ENCODE measurements around the gene FOXK1.
"Not testable (repeated sequence)": the region's sequence is repeated elsewhere in the genome, so short reads cannot be mapped to it uniquely, and the experiment has no call there.

The FOXK1 gene

DNA sequence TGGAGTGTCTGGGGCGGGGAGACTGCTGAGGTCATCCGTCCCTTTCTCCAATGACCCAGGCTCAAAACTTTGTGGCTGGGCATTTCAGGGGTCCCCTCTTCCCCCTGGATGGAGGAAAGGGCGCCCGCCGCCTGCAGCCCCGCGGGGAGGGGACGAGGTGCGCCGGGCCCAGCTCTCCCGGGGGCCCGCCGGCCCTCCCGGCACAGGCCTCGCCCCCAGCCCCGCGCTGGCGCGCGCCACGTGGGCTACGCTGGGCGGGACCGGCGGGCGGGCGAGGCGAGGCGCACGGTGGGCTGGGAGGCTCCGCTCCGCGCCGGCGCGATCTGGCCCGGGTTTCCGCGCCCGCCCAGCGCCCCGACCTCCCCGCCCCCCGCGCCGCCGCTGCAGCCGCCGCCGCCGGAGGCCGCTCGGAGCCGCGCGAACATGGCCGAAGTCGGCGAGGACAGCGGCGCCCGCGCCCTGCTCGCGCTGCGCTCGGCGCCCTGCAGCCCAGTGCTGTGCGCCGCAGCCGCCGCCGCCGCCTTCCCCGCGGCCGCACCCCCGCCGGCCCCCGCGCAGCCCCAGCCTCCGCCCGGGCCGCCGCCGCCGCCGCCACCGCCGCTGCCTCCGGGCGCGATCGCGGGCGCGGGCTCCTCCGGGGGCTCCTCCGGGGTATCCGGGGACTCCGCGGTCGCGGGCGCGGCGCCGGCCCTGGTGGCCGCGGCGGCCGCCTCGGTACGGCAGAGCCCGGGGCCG, at the start of gene FOXK1:
Gene FOXK1, plus strand, starts transcription at position 410 of the 735 bp plus-strand sequence. Its CDS starts 14 bp downstream, at position 424.
- peak; percentile 93 for DNase-seq (ENCODE audit: low spot score)

DNA sequence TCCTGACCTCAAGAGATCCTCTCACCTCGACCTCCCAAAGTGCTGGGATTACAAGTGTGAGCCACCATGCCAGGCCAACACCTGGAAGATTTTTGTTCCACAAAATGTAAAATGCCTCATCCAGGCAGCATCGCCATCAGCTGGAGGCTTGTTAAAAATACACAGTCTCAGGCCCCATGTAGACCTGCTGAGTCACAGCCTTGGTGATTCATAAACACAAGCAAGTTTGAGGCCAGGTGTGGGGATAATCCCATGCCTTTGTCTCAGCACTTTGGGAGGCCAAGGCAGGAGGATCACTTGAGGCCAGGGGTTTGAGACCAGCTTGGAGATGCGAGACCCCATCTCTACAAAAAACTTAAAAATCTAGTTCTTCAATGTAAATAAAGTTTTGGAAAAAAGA, 49.1 kb upstream of the FOXK1 start:
- DNase-seq (ENCODE audit: low spot score) = no peak

DNA sequence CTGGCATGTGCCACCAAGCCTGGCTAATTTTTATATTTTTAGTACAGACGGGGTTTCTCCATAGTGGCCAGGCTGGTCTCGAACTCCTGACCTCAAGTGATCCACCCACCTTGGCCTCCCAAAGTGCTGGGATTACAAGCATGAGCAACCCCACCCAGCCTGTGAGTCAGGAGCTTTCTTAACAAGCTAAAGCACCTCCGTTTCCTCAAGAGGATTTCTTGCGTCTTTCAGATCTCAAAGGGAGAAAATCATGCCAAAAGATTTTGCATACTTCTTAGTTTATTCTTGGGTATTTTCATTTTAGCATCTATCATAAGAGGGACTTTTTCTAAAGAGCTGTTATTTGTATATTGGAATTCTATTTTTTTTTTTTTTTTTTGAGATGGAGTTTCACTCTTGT, 47.9 kb upstream of the FOXK1 start:
- no peak for DNase-seq (ENCODE audit: low spot score)

DNA sequence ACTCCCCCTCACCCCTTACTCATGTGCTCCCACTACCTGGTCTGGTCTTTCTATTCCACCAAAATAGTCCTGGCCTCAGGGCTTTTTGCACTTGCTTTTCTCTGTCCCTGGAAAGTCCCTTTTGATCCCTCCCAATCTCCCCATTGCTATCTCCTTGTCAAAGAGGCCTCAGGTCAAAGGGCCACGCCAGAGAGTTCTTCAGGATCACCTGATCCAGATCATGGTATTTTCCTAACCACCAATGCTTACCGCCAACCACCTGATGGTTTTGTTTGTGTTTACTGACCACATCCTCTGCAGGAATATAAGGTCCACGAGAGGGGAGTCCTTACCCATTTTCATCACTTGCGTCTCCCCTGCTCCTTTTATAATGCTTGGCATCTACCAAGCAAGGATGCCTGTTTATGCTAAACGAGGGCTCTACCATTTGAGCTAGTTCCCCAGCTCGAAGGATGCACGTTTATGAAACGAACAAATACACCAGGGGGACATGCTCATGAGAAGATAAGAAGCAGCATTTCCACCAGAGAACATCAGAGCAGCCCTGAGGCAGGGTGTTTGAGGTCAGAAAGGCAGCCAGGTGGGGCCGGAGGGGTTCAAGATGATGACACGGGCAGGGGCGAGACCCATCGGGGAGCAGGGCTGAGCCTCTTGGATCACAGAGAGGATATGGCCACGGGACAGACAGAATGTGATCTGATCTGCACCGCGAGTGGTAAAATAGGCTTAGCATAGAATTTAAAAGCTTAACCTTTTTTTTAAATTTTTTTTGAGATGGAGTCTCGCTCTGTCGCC, 43.1 kb upstream of the FOXK1 start:
- DNase-seq (ENCODE audit: low spot score) = no peak

DNA sequence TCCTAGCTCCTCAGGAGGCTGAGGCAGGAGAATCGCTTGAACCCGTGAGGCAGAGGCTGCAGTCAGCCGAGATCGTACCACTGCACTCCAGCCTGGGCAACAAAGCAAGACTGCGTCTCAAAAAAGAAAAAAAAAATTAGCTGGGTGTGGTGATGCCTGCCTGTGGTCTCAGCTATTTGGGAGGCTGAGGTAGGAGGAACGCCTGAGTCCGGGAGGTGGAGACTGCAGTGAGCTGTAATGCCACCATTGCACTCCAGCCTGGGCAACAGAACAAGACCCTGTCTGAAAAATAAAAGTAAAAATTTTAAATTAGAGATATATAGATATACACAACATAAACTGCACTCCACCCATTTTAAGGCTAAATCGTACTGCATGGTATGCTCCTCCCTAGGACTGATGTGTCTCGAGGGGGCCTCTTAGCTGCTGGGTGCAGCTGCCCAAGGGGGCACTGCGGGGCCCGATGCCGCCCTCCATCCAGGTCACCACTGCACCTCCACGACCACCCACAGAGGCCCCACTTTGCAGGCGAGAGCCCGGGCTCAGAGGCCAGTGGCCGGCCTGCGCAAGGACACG, 40.9 kb upstream of the FOXK1 start:
- no peak for DNase-seq (ENCODE audit: low spot score)

DNA sequence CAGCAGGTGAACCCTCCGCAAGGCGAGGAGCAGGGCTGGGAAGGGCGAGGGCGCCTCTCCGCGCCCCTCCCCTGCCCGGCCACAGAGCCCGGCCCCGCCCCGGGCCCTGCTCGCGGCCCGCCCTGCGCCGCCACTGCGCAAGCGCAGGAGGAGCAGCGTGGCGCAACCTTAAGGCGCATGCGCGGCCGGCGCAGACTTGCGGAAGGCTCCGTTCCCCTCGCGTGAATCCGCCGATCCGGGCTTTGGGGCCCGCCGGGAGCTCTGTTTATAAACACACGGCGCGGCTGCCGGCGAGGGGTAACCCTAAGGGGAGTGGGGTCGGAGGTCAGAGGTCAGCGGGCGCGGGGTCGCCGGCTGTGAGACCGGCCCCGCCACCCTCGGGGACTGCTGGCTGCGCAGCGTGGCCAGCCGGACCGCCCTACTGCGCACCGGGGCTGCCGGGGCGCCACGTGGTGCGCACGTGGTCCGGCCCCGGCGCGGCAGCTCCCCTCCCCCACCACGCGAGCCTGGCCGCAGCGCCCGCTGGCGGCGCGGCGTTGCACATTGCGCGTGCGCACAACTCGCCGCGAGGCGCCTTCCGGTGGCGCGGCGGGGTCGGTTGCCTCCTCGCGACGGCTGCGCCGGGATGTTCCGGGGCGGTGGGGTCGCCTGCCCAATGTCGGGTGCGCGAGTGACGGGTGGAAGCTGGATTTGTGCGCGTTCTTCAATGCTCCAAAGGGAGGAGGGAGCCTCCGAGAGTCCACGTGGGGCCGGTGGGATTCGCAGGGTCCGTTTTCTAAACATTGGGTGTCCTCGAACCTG, 40.2 kb upstream of the FOXK1 start:
- DNase-seq (ENCODE audit: low spot score) = peak; percentile 96

DNA sequence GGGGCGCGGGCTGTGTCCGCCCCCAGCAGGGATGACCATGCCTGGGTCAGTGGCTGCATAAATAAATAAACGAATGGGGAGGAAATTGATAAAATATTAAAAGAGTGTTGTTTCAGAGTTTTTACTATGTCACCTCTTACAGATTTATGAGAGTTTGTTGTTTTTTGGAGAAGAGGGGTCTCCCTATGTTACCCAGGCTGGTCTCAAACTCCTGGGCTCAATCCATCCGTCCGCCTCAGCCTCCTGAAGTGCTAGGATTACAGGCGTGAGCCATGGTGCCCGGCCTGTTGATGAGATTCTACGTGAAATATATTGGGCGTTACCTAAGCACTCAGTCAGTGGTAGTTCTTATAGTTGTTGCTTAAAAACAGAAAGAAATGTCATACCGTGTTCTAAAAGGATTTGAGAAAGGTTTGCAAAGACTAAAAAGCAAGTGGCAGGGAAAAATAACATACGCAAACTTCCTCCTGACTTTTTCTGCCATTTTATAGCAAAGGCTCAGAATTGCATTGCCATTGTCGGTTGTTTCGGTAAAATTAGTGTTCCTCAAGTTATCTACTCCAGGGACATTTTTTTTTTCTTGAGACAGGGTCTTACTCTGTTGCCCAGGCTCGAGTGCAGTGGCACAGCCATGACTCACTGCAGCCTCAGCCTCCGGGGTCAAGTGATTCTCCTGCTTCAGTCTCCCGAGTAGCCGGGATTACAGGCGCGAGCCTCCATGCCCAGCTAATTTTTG, 39.5 kb upstream of the FOXK1 start:
- no peak for DNase-seq (ENCODE audit: low spot score)

DNA sequence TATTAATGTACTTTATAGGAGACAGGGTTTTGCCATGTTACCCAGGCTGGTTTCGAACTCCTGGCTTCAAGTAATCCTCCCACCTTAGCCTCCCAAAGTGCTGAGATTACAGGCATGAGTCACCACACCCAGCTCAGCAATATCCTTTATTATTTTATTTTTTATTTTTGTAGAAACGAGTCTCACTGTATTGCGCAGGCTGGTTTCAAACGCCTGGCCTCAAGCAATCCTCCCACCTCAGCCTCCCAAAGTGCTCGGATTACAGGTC, 39.0 kb upstream of the FOXK1 start:
- not testable (repeated sequence) for DNase-seq (ENCODE audit: low spot score)

DNA sequence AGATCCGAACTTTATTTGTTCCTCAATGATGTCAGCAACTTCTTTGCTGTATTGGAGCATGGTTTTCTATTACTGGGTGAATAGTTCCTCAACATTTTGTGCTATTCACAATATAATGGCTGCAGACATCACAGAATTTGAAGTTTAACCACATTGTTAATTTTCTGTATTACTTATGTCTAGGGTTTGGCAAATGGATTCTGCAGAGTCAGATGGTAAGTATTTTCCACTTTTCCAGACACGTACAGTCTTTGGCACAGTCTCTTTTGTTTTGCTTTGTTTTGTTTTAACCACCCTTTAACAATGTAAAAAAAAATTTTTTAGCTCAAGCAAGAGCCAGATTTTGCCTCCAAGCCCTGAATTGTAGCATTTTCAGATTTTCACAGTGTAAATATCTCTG, 36.8 kb upstream of the FOXK1 start:
- DNase-seq (ENCODE audit: low spot score) = no peak

DNA sequence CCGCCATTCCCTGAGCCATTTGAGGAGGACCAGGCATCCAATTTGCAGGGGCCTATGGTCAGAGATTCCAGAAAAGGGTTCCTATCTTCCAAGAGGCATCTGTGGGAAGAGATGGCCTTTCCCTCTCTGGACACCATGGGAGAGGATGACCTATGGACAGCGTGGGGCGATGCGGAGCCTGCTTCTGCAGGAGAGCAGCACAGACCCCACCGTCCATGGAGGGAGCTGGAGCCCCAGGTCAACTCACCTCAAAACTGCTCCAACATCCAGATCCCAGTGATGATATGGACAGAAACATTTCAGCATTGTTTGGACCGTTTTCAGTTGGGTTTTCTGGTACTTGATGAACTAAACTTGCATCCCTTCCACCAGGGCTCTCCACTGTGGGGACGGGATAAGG, 34.0 kb upstream of the FOXK1 start:
- DNase-seq (ENCODE audit: low spot score) = no peak

DNA sequence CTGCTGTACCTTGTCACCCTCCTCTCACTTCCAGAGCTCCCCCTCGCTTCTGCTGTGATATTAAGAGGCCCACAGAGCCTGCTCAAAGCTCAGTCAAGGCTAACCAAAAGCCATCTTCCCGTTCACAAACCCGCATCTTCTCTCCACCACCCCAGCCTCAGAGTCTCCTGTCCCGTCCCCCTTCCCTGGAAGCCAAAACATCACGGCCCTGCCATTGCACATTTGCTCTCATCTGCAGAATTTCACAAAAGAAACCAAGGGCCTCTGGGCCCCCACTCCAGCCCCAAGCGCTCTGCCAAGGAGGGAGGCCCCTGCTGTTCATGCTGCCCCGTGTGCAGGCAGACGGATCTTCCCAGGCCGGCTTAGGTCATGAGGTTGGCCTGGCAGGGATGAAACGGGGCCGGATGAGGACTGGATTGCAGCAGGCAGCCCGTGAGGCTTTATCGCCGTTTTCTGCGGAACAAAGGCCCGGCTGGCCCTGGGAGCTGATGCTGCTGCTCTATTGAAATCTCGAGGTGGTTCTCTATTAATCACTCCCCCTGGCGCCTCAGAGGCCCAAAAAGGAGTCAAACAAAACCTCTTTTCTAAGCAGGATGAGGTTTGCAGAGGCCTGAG, 31.6 kb upstream of the FOXK1 start:
- peak; percentile 65 for DNase-seq (ENCODE audit: low spot score)

DNA sequence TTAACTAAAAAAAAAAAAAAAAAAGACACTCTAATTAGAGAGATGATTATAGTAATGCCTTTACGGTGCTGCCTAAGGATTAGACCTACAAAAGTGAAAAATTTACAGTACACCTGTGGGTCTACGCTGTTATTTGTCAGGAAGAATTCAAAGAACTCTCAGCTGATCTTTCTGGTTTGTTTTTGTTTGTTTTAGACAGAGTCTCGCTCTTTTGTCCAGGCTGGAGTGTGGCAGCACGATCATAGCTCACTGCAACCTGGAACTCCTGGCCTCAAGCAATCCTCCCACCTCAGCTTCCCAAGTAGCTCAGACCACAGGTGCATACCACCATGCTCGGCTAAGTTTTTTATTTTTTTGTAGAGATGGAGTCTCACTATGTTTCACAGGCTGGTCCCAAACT, 28.3 kb upstream of the FOXK1 start:
- no peak for DNase-seq (ENCODE audit: low spot score)

DNA sequence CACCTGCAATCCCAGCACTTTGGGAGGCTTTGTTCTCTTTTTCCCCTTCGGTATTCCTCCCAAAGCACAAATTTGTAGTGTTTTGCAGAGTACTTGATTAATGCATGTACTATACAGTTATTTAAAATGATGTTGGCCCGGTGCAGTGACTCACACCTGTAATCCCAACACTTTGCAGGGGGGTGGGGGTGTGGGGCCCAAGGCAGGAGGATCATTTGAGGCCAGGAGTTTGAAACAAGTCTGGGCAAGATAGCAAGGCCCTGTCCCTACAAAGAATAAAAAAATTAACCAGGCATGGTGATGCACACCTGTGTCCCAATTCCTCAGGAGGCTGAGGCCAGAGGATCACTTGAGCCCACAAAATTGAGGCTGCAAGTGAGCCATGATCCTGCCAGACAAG, 26.8 kb upstream of the FOXK1 start:
- no peak for DNase-seq (ENCODE audit: low spot score)

DNA sequence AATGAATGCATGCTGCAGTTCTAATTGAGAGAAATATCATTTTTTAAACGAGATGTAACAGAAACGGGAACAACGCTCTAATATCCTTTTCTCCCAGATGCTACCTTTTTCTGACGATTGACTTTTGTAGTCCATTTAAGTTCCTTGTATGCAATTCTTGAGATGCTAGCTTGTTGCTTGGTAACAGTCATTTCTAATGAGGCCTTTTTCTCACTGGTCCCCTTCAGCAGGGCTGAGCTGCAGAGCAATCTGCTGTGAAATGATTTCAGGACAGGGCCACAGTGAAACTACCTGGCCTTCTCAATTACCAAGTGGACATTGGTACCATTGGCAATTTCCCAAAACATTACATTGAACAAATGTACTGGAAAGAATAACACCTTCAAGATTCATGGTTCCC, 26.2 kb upstream of the FOXK1 start:
- DNase-seq (ENCODE audit: low spot score) = no peak

DNA sequence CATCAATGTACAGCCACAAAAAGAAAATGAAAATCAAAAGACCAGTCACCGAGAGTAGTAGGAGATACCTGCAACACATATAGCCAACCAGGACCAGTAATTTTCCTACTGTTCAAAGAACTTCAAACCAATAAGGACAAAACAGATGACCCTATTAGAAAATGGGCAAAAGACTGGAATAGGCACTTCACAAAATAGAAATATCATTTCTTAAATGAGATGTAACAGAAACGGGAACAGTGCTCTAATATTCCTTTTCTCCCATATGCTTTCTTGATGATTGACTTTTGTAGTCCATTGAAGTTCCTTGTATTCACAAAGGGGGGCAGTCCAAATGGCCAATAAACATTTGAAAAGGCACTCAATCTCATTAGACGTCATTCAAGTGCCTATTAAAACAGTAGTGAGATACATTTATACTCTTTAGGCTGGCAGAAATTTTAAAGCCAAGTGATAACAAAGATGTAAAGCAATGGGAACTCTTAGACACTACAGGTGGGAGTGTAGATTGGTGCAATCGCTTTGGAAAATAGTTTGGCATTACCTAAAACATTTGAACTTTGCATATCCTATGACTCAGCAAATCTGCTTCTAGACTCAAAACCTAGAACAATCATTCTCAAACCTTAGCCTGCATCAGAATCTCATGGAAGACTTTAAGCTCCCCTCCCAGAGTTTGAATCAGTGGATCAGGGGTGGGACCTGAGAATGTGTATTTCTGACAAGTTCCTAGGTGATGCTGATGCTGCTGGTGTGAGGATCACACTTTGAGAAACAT, 24.3 kb upstream of the FOXK1 start:
- DNase-seq (ENCODE audit: low spot score) = no peak

DNA sequence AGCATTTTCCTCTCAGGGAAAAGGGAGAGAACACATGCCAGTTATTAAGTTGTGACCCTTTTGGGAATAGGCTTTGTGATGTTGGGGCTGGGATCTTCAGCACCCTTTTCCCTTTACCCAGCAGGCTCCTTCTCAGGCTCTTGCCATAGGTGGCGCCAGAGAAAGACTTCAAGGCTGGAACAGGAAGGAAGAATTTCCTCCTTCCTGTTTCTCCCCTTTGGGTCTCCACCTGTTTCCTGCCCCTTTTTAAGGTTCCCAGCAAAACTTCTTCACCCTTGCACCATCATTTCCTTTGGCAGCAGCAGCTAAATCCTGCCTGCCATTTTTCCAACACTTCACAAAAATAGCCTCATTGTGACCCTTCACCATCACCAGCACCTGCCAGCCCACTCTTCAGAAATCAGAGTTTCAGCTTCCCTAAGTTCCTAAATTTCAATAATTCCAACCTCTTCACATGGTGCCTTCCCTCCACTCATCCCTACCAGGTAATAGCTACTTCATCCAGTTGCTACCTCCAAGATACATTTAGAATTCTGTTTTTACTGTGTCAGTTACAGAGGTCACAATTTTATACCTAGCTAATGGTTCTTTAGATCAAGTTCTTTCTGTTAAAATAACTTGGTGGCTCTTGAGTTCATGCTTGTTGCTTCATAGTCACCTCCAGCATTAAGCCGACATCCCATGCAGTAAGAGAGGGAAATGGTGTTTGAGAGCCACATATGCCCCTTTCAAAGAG, 22.4 kb upstream of the FOXK1 start:
- DNase-seq (ENCODE audit: low spot score) = peak; percentile 26

DNA sequence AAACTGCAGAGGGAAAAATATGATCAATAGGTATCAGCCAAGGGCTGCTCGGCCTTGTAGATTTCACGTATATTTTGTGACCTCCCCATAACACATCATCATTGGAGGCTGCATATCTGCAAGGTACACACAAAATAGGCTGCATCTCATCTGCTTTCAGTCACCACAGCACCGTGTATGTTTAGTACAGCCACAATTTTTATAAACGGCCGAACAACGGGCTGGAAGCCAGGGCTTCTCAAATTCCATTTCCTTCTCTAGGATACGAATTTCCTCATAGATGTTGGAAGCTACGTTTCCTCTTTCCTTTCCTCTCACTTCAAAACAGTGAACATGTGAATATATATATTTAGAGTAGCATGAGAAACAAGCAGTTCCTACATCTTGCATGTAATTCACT, 20.2 kb upstream of the FOXK1 start:
- DNase-seq (ENCODE audit: low spot score) = no peak

DNA sequence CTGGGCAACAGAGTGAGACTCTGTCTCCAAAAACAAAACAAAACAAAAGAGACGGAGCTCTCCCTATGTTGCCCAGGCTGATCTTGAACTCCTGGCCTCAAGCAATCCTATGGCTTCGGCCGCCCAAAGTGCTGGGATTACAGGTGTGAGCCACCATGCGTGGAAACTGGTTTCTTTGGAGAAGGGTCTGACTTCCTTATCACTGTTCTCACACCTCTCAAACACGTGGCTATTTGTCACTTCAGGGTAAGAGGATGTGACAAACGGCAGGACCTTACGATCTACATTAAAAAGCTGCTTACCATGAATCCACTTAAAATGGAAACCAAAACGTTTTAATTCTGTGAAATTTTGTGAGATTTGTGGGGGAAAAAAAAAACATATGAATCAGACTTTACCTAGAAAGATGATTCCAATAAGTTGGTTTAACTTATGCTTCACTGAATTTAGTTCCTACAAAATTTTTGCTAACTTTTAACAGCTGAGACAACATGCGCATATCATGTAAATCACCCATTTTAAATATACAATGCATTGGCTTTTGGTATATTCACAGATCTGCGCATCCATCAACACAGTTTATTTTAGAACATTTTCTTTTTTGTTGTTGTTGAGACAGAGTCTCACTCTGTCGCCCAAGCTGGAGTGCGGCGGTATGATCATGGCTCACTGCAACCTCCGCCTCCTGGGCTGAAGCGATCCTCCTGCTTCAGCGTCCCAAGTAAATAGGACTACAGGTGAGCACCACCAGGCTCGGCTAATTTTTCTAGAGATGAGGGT, 18.7 kb upstream of the FOXK1 start:
- DNase-seq (ENCODE audit: low spot score) = no peak

DNA sequence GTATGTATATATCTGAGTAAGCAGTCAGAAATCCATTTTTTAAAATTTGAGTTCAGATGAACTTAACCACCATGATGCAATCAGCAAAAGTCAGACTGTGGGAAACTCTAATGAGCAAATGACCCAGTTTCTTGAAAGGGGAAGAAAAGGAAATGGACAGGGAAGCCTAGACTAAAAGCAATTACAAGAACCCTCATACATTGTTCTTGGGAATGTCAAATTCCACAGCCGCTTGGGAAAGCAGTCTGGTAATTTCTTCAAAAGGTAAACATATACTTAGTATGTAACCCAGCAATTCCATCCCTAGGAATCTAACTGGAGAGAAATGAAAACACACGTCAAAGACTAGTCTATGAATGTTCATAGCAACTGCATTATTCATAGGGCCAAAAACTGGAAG, 16.4 kb upstream of the FOXK1 start:
- DNase-seq (ENCODE audit: low spot score) = no peak
